ENCODE data around the gene ZBTB1.

The ZBTB1 gene, protein sequence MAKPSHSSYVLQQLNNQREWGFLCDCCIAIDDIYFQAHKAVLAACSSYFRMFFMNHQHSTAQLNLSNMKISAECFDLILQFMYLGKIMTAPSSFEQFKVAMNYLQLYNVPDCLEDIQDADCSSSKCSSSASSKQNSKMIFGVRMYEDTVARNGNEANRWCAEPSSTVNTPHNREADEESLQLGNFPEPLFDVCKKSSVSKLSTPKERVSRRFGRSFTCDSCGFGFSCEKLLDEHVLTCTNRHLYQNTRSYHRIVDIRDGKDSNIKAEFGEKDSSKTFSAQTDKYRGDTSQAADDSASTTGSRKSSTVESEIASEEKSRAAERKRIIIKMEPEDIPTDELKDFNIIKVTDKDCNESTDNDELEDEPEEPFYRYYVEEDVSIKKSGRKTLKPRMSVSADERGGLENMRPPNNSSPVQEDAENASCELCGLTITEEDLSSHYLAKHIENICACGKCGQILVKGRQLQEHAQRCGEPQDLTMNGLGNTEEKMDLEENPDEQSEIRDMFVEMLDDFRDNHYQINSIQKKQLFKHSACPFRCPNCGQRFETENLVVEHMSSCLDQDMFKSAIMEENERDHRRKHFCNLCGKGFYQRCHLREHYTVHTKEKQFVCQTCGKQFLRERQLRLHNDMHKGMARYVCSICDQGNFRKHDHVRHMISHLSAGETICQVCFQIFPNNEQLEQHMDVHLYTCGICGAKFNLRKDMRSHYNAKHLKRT

DNA sequence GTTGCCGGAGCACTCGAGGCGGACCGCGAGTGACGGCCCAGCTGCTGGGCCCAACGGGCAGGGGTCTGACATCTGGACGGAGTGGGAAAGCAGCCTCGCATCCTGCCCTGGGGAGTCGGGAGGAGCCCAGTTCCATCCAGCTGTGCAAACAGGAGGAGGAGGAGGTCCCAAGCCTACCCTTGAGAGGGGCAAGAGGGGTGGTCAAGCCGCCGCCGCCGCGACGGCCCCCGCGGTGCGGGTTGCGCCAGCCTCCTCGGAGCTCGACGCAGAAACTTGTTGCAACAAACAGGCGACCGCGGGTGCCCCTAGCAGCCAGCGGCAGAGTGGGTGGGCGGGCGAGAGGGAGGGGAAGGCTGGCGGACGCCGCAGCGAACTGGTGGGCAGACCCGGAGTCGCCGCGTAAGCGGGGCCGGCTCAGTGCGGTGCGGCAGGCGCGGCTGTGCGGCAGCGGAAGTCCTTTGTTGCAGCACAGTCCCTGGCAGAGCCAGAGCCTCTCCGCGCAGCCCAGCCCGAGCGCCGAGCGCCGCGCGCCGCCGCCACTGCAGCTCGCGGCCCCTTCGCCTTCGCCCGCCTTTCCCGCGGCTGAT lies at the start of gene ZBTB1:
Gene ZBTB1, plus strand, starts transcription at position 461 of the 587 bp plus-strand sequence. CDS start 16,735 bp downstream, outside the sequence.
- DNase-seq (ENCODE audit: low read depth): peak; percentile 81

DNA sequence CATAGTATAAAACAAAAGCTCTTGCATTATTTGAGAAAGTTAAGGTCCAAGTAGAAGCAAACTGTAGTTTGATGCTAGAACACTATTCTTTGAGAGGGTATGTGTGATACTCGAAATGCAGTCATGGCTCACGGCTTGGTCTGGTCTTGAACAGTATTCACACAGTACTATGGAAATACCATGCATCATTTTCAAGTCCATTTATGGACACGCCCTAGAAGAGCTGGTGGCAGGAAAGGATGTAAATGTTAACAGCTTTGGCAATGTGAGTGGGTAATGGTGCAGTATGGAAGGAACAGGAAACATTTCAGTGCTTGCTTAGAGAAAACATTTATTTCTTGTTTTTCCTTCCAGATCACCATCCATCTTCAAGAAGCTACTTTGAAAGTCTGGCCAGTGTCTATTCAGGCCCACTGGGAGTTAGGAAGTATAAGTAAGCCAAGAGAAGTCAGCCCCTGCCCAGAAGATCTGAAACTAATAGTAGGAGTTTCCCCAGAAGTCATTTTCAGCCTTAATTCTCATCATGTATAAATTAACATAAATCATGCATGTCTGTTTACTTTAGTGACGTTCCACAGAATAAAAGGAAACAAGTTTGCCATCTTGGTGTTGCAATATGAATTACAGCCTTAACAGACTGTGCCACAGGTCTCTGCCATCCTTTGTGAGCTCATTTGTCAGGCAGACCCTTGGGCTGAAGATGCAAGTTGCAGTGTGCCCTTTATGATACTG lies 45.0 kb upstream of the ZBTB1 start:
- peak; percentile 35 for DNase-seq (ENCODE audit: low read depth)

DNA sequence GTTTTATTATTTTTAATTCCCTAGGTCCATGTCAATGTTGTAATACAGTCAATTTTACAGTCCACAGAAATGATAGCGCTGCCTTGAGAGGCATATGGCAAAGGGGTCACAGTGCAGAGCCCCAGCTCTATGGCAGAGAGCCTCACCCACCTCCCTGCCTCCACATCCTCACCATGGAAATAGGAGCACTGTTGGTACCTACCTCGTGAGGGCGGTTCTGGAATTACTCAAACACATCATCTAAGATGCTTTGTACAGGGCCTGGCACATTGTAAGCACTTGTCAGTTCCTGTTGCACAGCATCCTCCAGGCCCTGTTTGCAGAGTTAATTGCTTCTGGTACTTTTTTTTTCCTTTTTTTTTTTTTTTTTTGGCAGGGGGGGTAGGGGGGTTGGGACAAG lies 43.3 kb upstream of the ZBTB1 start:
- DNase-seq (ENCODE audit: low read depth): no peak

DNA sequence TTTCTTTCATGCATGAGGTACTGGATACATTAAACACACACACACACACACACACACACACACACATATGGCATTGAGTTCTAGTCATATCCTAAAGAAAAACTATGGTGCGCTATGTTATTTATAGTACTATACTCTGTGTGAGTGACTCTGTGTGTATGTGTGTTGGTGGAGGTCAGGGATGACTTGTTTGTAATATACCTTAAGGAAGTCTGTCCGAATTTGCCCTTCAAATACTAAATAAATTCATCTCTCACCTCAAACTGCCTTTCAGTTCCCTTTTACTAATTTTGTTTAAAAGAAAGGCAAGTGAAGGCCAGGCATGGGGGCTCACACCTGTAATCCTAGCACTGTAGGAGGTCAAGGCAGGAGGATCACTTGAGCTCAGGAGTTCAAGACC lies 41.4 kb upstream of the ZBTB1 start:
- no peak for DNase-seq (ENCODE audit: low read depth)

DNA sequence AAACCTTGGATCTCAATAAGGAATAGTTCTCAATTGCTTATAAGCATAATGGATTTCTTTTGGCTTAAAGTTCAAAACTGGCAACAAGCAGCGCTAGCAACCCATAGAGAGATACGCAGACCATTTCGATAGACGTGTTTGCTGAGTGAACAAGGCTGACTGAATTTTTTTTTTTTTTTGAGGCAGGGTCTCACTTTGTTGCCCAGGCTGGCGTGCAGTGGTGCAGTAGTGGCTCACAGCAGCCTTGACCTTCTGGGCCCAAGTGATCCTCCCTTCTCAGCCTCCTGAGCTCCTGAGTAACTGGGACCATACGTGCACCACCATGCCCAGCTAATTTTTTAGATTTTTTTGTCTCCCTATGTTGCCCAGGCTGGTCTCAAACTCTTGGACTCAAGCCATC lies 40.7 kb upstream of the ZBTB1 start:
- DNase-seq (ENCODE audit: low read depth): no peak

DNA sequence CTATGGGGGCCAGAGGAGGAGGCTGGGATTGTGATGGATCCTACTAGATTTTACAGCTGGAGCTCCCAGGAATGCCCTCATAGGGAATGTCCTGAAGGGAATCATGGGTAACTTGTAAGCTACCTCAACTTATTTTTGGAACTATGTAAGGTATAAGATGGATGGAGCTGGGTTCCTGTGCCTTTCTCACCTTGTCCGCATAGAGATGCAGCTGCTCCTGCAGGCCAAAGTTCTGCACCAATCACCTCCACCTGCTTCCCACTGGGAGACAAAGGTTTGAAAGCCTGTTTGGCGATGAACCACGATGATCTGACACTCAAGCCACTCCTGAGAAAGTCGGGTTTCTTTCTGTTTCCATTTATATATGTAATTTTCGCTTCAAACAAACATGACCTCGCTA lies 39.9 kb upstream of the ZBTB1 start:
- no peak for DNase-seq (ENCODE audit: low read depth)

DNA sequence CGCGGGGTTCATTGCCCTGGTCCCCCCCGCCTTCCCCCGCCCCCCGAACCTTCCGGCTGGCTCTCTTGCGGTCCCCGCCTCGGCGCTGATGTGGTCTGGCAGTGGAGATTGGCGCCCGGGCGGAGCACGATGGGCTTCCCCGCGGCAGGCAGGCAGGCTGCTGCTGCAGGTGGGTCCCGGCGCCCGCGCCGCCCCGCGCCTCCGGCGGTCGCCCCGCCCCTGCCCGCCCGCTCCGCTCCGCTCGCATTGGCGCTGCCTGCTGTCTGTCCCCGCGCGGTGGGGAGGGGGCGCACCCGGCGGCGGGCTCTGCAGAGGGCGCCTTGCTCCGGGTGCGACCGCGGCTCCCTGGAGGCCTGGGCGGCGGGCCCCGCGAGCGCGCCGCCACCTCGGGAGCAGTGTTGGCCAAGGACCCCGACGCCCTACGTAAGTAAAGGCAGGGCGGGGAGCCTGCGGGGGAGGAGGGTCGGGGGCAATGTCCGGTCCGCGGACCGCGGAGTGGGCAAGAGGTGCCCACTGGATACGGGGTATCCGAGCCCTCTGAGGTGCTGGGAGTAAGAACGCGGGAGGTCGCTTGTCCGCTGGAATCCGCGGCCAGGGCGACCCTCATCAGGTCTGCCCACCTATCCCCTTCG lies 39.3 kb upstream of the ZBTB1 start, which contains the start of gene AKAP5:
Gene AKAP5, plus strand, starts transcription at position 309 of the 632 bp plus-strand sequence. CDS start 2,896 bp downstream, outside the sequence.
- DNase-seq (ENCODE audit: low read depth): peak; percentile 13

DNA sequence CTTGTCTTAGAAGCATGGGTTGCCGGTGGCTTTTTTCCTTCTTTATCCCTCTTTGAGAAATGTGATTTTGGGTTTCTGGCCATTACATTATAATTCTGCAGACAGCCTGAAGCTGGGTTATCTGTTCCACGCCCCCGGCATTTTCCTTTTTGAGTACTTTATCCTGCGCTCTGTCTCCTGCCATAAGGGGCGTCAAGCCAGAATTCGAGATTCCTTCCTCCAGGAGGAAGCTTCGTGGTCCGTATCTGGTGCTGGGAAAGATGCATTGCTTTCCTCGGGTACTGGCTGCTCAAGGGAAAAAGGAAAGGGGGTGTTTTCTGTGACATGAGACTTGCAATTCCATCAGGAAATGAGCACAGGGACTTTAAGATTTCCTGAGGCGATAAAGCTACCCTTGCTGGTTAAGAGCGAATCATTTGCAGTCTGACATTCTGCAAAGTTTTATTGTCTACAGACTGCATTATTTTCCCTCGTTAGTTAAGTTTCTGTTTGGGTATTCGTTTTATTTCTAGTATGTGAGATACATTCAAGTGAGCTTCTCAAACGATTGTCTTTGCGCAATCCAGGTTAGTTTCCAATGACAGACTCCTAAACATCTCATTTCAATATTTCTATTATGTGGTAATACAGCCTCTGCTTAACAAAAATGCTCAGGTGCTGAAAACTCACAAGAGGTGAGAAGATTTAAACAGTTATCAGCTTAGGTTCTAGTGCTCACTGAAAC lies 38.6 kb upstream of the ZBTB1 start:
- DNase-seq (ENCODE audit: low read depth): peak; percentile 52

DNA sequence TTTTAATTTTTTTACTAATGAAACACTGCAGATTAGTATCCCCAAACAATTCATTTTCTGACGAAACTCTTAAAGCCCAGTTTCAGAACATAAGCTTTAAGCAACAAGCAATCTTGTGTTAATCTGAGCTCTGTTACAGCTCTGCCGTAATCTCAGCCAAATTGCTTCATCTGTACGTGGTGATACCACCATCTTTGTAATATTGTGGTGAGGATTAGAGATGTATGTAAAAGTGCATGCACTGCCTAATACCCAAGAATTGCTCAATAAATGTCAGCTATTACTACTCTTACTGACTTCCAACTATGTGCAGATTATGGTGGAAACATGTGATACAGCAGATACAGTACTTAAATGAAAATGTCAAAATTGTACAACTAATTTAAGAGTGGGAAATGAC lies 37.5 kb upstream of the ZBTB1 start:
- peak; percentile 90 for DNase-seq (ENCODE audit: low read depth)

DNA sequence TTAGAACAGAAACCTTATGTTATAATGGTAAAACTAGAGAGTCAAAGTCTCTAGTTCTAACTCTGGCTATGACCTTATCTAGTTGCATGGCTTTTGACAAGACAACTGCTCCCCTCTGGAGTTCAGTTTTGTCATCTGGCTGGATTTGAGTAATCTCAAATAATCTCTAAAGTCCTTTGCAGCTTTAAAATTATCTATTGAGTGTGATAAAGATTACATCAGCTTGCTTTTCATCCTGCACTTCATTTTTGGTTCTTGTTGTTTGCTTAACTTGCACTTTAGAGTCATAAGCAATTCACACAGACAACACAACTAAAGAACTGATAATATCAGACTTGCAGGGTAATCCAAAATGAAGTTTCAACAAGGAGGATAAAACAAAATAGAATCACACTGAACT lies 37.0 kb upstream of the ZBTB1 start:
- DNase-seq (ENCODE audit: low read depth): no peak

DNA sequence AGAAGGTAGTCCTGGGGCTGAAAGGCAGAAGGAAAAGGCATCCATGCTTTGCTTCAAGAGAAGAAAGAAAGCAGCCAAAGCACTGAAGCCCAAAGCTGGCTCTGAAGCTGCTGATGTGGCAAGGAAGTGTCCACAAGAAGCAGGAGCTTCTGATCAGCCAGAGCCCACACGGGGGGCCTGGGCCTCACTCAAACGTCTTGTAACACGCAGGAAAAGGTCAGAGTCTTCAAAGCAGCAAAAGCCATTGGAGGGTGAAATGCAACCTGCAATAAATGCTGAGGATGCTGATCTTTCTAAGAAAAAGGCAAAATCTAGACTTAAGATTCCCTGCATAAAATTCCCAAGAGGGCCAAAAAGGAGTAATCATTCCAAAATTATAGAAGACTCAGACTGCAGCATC lies 36.1 kb upstream of the ZBTB1 start:
- no peak for DNase-seq (ENCODE audit: low read depth)

DNA sequence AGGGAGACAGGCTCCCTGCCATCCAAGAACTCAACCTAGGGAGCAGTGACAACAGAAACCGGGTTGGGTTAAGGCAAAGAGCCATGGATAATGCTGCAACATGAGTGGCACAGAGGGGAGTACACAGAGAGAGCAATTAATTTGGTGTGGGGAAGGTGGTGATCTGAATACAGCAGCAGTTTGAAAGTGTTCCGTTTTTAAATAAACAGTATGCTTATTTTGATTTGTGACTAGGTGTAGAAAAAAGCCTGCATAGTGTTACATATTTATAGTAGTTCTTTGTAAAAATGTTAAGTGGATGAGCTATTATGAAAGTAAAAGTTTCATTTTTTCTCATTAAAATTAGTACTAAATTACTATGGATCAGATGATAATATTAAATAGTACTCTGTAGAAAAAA lies 30.5 kb upstream of the ZBTB1 start:
- DNase-seq (ENCODE audit: low read depth): no peak

DNA sequence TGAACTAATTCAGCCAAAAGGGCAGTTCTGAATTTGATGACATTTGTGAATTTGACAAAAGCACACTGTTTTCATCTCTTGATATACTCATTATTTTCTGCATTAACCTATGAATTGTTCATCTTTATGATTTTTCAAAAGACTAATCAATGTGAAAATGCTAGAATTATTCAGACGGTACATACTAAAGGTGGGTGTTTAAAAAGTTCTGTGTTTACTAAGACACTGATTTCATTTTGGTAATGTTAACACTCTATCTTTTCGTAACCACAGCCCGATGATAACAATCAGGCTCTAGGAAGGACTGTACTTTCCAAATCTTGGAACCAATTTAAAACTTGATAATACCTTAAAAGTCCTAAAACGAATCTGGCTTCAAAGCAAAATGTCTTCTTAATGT lies 29.9 kb upstream of the ZBTB1 start:
- no peak for DNase-seq (ENCODE audit: low read depth)

DNA sequence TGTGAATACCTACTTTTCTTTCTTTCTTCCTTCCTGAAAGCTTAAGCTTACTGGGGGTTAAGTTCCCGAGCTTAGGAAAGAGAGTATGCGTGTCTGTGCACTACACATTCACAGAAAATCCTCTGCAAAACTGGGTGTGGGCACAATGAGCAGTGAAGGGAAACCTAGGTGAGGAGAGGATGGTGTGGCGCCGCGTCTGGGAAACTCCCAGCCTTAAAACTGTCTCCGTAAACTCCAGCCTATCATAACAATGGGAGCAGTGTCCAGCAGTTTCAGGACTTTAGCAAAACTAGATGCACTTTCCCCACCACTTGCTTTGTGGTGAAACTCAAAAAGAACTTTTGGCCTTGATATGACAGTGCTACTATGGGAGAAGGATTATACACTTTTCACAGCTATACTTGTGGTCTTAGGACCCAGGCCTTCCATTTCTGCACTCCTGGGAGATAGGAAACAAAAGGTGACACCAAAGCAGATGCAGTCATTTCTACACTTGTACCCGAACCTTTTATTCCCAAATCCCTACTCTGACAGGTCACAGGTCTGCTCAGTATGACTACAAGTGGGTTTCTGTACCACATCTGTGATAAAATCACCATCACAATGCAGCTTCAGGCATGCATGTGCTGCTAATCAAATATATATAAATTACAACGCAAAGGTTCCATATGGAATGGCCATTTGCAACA lies 28.8 kb upstream of the ZBTB1 start:
- DNase-seq (ENCODE audit: low read depth): no peak

DNA sequence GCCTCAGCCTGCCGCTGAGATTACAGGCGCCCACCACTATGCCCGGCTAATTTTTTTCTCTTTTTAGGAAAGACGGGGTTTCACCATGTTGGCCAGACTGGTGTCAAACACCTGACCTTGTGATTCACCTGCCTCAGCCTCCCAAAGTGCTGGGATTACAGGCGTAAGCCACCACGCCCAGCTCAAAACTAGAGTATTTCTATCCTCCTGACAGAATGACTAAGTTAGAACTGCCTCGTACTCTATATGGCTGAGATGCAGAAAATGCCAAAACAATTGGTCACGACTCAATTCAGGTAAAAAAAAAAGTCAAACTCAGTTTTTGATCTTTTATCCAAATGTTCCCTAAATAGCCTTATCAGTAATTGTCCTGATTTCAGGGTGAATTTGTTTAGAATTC lies 28.1 kb upstream of the ZBTB1 start:
- no peak for DNase-seq (ENCODE audit: low read depth)

DNA sequence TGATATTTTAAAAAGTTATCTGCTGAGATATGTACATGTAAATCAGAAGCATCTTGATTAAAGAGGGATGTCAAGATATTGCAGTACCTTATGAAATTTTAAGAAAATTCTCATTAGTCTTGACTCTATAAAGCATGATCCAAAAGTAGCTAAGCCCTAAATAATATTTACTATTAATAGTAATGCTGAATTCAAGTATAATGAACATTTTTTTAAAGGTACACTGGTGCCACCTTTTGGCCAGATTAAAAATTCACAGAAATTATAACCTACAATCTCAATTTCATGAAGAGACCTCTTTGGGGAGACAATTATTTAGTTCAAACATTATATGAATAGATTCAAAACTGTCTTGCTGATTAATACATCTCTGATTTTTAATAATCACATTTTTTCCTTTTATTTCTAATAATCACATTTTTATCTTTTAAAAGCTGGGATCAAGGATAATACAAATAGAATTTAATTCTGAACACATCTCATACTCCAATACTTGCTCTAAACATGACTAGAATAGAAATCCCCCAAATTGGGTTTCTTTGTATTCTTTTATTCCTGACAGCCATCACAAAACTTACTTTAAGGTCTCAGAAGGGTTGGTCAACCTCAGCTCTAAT lies 25.8 kb upstream of the ZBTB1 start:
- peak; percentile 25 for DNase-seq (ENCODE audit: low read depth)

DNA sequence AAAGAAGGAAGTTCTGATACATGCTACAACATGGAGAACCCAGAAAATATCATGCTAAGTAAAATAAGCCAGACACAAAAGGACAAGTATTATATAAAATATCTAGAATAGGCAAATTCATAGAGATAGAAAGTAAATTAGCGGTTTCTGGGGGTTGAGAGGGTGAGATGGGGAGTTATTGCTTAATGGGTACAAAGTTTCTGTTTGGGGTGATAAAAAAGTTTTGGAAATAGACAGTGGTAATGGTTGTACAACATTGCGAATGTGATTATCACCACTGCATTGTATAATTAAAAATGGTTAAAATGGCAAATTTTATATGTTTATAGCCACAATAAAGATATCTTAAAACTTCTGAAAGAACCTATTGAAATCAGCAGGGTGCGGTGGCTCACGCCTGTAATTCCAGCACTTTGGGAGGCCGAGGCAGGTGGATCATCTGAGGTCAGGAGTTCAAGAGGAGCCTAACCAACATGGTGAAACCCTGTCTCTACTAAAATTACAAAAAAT lies 15.9 kb upstream of the ZBTB1 start:
- DNase-seq (ENCODE audit: low read depth): no peak

DNA sequence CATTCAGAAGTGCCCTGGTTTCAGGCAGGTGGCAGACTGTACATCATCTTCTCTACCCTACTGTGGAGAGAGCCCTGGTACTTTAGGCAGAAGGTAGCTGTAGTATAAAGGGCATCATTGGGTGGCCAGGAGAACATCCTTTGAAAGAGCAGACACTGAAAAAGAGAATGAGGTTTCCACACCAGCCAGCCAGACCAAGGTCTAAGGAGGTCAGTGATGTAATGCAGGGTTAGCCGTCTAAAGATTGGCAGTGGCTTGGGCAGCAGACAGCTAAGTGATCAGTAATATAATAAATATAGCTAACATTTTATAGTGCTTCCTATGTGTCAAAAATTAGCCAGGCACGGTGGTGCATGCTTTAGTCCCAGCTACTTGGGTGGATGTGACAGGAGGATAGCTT lies 12.9 kb upstream of the ZBTB1 start:
- no peak for DNase-seq (ENCODE audit: low read depth)

DNA sequence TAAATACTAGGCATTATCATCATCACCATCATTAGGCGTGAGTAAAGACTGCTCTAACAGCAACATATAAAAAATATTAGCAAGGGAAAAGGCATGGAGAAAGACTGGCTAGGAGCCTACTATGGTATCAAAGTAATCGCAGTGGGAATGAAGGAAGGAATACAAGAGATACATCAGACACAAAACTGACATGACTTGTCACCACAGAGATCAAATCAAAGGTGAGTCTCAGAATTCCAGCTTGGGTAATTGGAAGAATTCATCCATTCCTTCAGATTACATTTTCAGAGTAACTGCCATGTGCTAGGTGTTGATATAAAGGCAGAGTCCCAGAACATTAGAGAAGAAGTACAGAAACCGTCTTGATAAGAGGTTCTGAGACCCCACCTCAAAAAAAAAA lies 11.1 kb upstream of the ZBTB1 start:
- DNase-seq (ENCODE audit: low read depth): no peak

DNA sequence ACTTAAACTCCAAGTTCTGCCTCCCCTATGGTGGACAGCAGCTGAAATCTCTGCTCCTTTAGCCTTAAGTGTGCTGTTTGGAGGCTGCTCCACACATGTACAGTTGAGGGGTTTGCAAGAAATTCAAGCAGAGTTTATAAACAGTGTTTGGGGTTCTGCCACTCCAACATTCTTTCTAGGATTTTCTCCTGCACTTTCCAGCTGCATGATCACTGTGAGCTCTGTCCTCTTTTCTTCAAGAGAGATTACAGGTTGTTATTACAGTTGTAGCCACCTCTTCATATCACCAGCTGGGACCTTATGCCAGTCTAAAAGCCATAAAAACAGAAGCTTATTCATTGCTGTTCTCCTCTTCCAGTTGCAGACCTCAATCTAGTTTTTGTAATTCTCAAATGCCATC lies 9.3 kb upstream of the ZBTB1 start:
- no peak for DNase-seq (ENCODE audit: low read depth)

Measured in amniotic epithelial cell (primary cell).